Retinal pigment epithelial cell (primary cell): ENCODE results near the gene RBM8A.

Source experiments
- DNase-seq: peaks from one replicate; pipeline ENCODE4 v3.0.0-alpha.2; 2010; ENCODE audit warnings: low read depth
- H3K4me3 ChIP-seq: 2 replicates; pipeline ENCODE4 v1.5.1; 2011; ENCODE audit warnings: mild to moderate bottlenecking, low read length, control low read depth, moderate library complexity
- CTCF ChIP-seq: conservative IDR thresholded peaks from 2 replicates; pipeline ENCODE4 v1.5.1; 2011; ENCODE audit warnings: low read depth, low read length, control low read depth, inconsistent platforms

Gene RBM8A

GRCh38 chr1:145887631-145888030, 39.7 kb downstream of the RBM8A start:
- DNase-seq, result no peak
- no peak overlapping the region for H3K4me3 ChIP-seq
- TF ChIP-seq CTCF, result no peak

GRCh38 chr1:145886816-145887215, 40.5 kb downstream of the RBM8A start:
- DNase-seq, result no peak
- no peak overlapping the region for H3K4me3 ChIP-seq
- TF ChIP-seq CTCF, result no peak

- H3K4me3 ChIP-seq, result peak overlapping the region; percentile 69
- no peak for DNase-seq
- no peak for TF ChIP-seq CTCF
Observed at GRCh38 chr1:145886390-145886789, 40.9 kb downstream of the RBM8A start.

GRCh38 chr1:145885738-145886287, 41.5 kb downstream of the RBM8A start, which contains the start of gene ANKRD35:
Gene ANKRD35 (minus strand): TSS chr1:145885866. CDS start chr1:145885758, 108 bp downstream.
- no peak for TF ChIP-seq CTCF
- no peak for DNase-seq
- peak within 1 kb of the TSS; percentile 69 for H3K4me3 ChIP-seq

GRCh38 chr1:145884675-145885074, 42.6 kb downstream of the RBM8A start:
- H3K4me3 ChIP-seq, result no peak overlapping the region
- TF ChIP-seq CTCF, result no peak
- no peak for DNase-seq

- no peak overlapping the region for H3K4me3 ChIP-seq
- DNase-seq, result no peak
- TF ChIP-seq CTCF, result no peak
Observed at GRCh38 chr1:145879775-145880174, 47.5 kb downstream of the RBM8A start.

GRCh38 chr1:145878724-145879123, 48.6 kb downstream of the RBM8A start:
- TF ChIP-seq CTCF, result no peak
- DNase-seq, result no peak
- no peak overlapping the region for H3K4me3 ChIP-seq
